GM03348 (cell line): ENCODE results near the gene TMEM52B.
A peak's percentile ranks its signal among the peaks of the same experiment; 100 is the strongest.
"Not testable (repeated sequence)": the region's sequence is repeated elsewhere in the genome, so short reads cannot be mapped to it uniquely, and the experiment has no call there.

Experiments
- DNase-seq: peaks from one replicate; pipeline ENCODE4 v3.0.0; 2012; ENCODE audit warnings: low spot score

The TMEM52B gene

GRCh38 chr12:10211940-10212738, 33.3 kb downstream of the TMEM52B start:
- DNase-seq: peak; percentile 96

GRCh38 chr12:10212739-10213131, 33.9 kb downstream of the TMEM52B start, which contains the start of gene GABARAPL1:
TSS of gene GABARAPL1 (plus strand) at chr12:10212877. CDS start at chr12:10213130, 253 bp downstream.
- DNase-seq: peak; percentile 93

GRCh38 chr12:10213168-10214135, 34.6 kb downstream of the TMEM52B start:
- peak; percentile 86 for DNase-seq

- peak; percentile 55 for DNase-seq
Observed at GRCh38 chr12:10214136-10214894, 35.5 kb downstream of the TMEM52B start.

GRCh38 chr12:10214895-10215267, 36.0 kb downstream of the TMEM52B start:
- no peak for DNase-seq

- DNase-seq: no peak
Observed at GRCh38 chr12:10215436-10215835, 36.6 kb downstream of the TMEM52B start.

- not testable (repeated sequence) for DNase-seq
Observed at GRCh38 chr12:10215946-10216345, 37.1 kb downstream of the TMEM52B start.

- DNase-seq: no peak
Observed at GRCh38 chr12:10218021-10218420, 39.2 kb downstream of the TMEM52B start.

- peak; percentile 46 for DNase-seq
Observed at GRCh38 chr12:10220398-10221077, 41.7 kb downstream of the TMEM52B start.

GRCh38 chr12:10221846-10222245, 43.0 kb downstream of the TMEM52B start:
- DNase-seq: no peak

- DNase-seq: no peak
Observed at GRCh38 chr12:10223208-10223607, 44.4 kb downstream of the TMEM52B start.

- not testable (repeated sequence) for DNase-seq
Observed at GRCh38 chr12:10225426-10225825, 46.6 kb downstream of the TMEM52B start.

- DNase-seq: no peak
Observed at GRCh38 chr12:10226086-10226485, 47.3 kb downstream of the TMEM52B start.

GRCh38 chr12:10226731-10227130, 47.9 kb downstream of the TMEM52B start:
- DNase-seq: no peak

- DNase-seq: no peak
Observed at GRCh38 chr12:10227648-10228047, 48.8 kb downstream of the TMEM52B start.

- DNase-seq: no peak
Observed at GRCh38 chr12:10234562-10234961, 55.7 kb downstream of the TMEM52B start.

GRCh38 chr12:10235761-10236631, 57.2 kb downstream of the TMEM52B start:
- peak; percentile 70 for DNase-seq

- DNase-seq: no peak
Observed at GRCh38 chr12:10236720-10237119, 57.9 kb downstream of the TMEM52B start.

GRCh38 chr12:10238526-10238925, 59.7 kb downstream of the TMEM52B start:
- DNase-seq: no peak

- peak; percentile 14 for DNase-seq
Observed at GRCh38 chr12:10241290-10241689, 62.5 kb downstream of the TMEM52B start.
